Chondrocyte (in vitro differentiated cells): ENCODE measurements around the gene CCDC136. TPM values are rescaled to one million over a fixed set of nuclear protein-coding genes. Genes with fewer than 3 reads are reported as not detected.

ENCODE experiments used
- DNase-seq: peaks from one replicate; pipeline ENCODE4 v3.0.0; 2021; ENCODE audit warnings: mixed read lengths, low spot score
- H3K27ac Mint-ChIP-seq: one replicate; pipeline ENCODE4 v1.8.0; 2021; ENCODE audit warnings: mild to moderate bottlenecking, moderate library complexity, mixed read lengths; ENCODE audit not compliant: unreplicated experiment
- H3K27me3 Mint-ChIP-seq: 2 replicates; pipeline ENCODE4 v1.8.0; 2021; ENCODE audit warnings: low read depth, mixed read lengths
- H3K36me3 Mint-ChIP-seq: 2 replicates; pipeline ENCODE4 v1.8.0; 2021; ENCODE audit warnings: low read depth, mixed read lengths
- H3K4me1 Mint-ChIP-seq: 2 replicates; pipeline ENCODE4 v1.8.0; 2021; ENCODE audit warnings: low read depth, mild to moderate bottlenecking, mixed read lengths
- H3K4me3 Mint-ChIP-seq: one replicate; pipeline ENCODE4 v1.8.0; 2021; ENCODE audit warnings: mild to moderate bottlenecking, moderate library complexity, mixed read lengths; ENCODE audit not compliant: unreplicated experiment
- H3K9me3 Mint-ChIP-seq: 2 replicates; pipeline ENCODE4 v1.8.0; 2021; ENCODE audit warnings: low read depth, mixed read lengths
- CTCF ChIP-seq: fragments of 200-600 bp; sonication (generic); IDR thresholded peaks from 2 replicates; pipeline ENCODE4 v1.5.0; 2021; ENCODE audit warnings: antibody characterized with exemption, mild to moderate bottlenecking, moderate library complexity
- total RNA-seq: library from RNA; stranded (reverse); gene quantifications from 3 replicates; pipeline ENCODE4 v1.2.1, GENCODE V29; 2021

CCDC136 gene
- total RNA-seq, 1 donor from 2014 or later = 8.5 TPM

- Mint-ChIP-seq H3K4me3 (no peak overlapping the region), H3K27ac (no peak overlapping the region), H3K27me3 (no peaks in the 10 kb centered on the region), H3K36me3 (peaks cover 2% of the 10 kb centered on the region), H3K4me1 (peaks cover 15% of the 10 kb centered on the region), H3K9me3 (no peaks in the 10 kb centered on the region)
- DNase-seq = no peak
- TF ChIP-seq CTCF = no peak
Observed at GRCh38 chr7:128800567-128800966, 8.8 kb downstream of the CCDC136 start.

- no peak overlapping the region for H3K27ac Mint-ChIP-seq
- peaks cover 15% of the 10 kb centered on the region for H3K4me1 Mint-ChIP-seq
- DNase-seq = no peak
- H3K27me3 Mint-ChIP-seq = no peaks in the 10 kb centered on the region
- TF ChIP-seq CTCF = no peak
- H3K9me3 Mint-ChIP-seq = no peaks in the 10 kb centered on the region
- peaks cover 2% of the 10 kb centered on the region for H3K36me3 Mint-ChIP-seq
- no peak overlapping the region for H3K4me3 Mint-ChIP-seq
Observed at GRCh38 chr7:128801003-128801402, 9.2 kb downstream of the CCDC136 start.

- TF ChIP-seq CTCF = no peak
- no peak for DNase-seq
- H3K36me3 Mint-ChIP-seq = peaks cover 4% of the 10 kb centered on the region
- no peak overlapping the region for H3K4me3 Mint-ChIP-seq
- peaks cover 11% of the 10 kb centered on the region for H3K4me1 Mint-ChIP-seq
- H3K27me3 Mint-ChIP-seq = no peaks in the 10 kb centered on the region
- H3K27ac Mint-ChIP-seq = no peak overlapping the region
- no peaks in the 10 kb centered on the region for H3K9me3 Mint-ChIP-seq
Observed at GRCh38 chr7:128801667-128802418, 10.1 kb downstream of the CCDC136 start.

- DNase-seq = no peak
- Mint-ChIP-seq H3K9me3 (no peaks in the 10 kb centered on the region), H3K27ac (no peak overlapping the region), H3K4me3 (no peak overlapping the region), H3K36me3 (peaks cover 1% of the 10 kb centered on the region), H3K4me1 (peaks cover 11% of the 10 kb centered on the region), H3K27me3 (no peaks in the 10 kb centered on the region)
- no peak for TF ChIP-seq CTCF
Observed at GRCh38 chr7:128804484-128804883, 12.7 kb downstream of the CCDC136 start.

GRCh38 chr7:128805225-128805624, 13.5 kb downstream of the CCDC136 start:
- Mint-ChIP-seq H3K36me3 (peaks cover 4% of the 10 kb centered on the region), H3K4me3 (no peak overlapping the region), H3K9me3 (no peaks in the 10 kb centered on the region), H3K27me3 (no peaks in the 10 kb centered on the region), H3K27ac (no peak overlapping the region), H3K4me1 (peaks cover 11% of the 10 kb centered on the region)
- no peak for DNase-seq
- no peak for TF ChIP-seq CTCF
